GM20000 (cell line): ENCODE results near the gene ADTRP.

Experiments
- DNase-seq: peaks from one replicate; pipeline ENCODE4 v3.0.0; 2012; ENCODE audit warnings: low spot score
- TF ChIP-seq, protein P1 (sequence below): IDR thresholded peaks from 2 replicates; pipeline ENCODE4 v1.5.1; 2012; ENCODE audit warnings: mild to moderate bottlenecking, control low read depth; ENCODE audit errors: extremely low read depth, missing control alignments

ADTRP gene

DNA sequence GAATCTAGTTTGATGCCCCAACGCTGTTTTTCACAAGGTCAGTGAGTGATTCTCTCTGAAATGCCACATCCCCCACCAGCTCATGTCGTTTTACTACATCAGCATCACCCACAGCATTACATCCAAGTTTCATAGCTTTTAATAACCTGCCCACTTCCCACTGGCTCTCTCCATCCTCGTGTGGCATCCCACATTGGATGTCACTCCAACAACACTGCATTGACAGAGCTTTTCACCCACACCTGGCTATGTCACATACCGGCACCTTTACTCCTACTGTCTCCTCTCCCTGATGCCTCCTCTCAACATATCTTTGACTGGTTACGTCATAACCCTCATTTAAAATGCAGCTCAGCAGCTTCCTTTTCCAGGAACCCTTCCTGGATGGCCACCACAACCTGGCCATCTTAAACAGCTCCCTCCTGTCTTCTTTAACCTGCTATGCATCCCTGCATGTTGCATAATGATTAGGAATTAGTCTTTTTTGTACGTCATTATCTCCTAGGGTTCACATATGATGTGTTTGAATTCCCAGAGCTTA is 5.0 kb upstream of the ADTRP start:
- TF ChIP-seq, protein P1, sequence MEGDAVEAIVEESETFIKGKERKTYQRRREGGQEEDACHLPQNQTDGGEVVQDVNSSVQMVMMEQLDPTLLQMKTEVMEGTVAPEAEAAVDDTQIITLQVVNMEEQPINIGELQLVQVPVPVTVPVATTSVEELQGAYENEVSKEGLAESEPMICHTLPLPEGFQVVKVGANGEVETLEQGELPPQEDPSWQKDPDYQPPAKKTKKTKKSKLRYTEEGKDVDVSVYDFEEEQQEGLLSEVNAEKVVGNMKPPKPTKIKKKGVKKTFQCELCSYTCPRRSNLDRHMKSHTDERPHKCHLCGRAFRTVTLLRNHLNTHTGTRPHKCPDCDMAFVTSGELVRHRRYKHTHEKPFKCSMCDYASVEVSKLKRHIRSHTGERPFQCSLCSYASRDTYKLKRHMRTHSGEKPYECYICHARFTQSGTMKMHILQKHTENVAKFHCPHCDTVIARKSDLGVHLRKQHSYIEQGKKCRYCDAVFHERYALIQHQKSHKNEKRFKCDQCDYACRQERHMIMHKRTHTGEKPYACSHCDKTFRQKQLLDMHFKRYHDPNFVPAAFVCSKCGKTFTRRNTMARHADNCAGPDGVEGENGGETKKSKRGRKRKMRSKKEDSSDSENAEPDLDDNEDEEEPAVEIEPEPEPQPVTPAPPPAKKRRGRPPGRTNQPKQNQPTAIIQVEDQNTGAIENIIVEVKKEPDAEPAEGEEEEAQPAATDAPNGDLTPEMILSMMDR: no peak
- no peak for DNase-seq

DNA sequence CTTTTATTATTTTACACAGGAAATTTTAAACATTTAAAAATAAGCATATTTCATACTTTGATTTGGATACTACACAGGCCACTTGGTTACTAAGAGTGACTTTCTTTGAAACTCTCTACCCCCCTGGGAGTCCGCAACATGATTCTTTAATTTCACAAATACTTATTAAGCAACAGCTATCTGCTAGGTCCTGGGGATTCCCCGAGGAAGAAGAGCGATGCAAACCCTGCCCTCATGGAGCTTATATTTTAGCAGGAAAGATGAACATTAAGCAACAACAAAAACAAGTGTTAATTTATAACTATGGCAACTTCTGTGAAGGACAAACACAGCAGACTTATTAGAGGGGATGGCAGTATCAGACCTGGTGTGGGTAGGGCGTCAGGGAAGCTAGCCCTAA is 3.9 kb upstream of the ADTRP start:
- DNase-seq: no peak
- TF ChIP-seq, protein P1: no peak

DNA sequence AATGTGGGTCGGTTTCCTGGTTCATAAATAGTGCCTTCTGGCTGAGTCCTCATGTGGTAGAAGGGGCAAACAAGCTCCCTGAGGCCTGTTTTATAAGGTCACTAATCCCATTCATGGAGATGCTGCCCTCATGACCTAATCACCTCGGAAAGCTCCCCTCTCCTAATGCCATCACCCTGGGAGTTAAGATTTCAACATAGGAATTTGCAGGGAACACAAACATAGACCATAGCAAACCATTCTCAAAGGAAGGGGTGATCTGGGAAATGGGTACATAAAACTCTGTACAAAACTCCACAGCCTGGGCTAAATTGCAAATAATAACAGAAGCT is 1.5 kb upstream of the ADTRP start:
- TF ChIP-seq, protein P1: no peak
- DNase-seq: no peak

DNA sequence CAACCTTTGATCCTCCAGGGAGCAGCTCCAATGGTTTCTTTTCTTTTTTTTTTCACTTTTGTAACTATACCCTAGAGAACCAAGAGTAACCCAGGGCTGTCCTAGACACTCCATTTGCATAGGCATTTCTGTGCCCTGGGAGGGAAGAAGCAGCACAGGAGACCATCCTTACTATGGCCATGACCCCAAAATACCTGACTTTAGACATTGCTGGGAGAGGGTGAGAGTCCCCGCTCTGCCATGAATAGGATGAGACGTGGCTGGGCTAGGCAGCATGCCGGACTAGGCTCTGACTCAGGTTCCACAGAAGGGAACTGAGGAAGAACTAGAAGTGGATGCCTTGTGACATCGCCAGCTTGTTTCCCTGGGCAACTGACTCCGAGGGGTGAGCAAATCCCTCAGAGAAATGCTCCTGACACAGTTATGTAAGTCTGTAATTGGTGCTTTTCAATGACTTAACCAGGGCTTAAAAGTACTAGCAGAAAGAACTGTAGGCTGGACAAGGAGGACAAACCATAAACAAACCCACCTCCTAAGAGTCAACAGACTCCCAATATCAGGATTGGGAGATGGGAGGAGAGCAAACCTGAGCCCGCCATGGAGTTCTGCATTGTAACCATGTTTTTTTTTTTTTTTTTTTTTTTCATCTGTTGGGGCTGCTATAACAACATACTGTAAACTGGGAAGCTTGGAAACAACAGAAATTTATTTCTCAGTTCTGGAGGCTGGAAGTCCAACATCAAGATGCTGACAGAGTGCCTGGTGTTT is 910 bp upstream of the ADTRP start:
- DNase-seq: no peak
- TF ChIP-seq, protein P1: no peak

DNA sequence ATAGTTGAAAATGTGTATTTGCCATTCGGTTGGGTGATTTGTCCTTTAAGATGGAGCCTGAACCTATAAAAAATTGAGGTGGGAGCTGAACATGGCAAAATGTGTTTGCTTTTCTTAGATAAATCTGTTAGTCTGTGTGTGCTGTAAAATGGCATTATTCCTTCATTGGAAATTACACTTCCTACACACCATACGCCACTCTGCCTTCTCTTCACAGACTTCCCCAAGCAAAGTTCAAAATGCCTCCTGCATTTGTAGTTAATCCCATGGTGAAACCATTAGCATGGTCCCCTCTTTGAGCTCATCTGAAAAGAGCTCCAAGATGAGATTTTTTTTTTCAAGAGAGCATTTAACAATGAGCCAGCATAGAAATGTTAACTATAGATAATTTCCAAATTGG is 567 bp downstream of the ADTRP start:
- DNase-seq: no peak
- TF ChIP-seq, protein P1: no peak

DNA sequence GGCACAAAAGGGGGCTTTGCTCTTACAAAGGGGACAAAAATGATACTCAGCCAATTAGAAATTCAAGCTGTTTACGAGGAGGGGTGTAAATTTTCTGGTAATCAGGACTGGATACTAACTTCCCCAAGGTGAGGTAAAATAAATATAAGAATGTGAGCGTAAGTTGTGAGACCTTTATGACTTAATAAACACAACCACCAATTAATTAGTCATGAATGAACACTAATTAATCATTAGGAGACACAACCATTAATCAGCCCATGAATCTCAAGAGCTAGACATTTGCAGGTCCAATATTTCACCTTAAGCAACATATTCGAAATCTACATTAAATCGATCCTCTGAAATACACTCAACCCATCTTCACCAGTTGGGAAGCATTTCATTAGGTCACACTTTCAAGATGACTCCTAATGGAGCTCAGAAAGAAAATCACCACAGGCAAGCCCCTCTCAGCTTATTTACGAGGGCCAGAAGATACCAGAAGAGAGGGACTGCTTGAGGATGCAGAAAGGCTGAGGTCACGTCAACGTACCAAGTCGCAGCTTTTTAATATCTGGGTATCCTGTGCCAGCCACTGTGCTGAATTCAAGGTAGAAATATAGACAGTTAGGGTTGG is 2.7 kb downstream of the ADTRP start:
- TF ChIP-seq, protein P1: no peak
- DNase-seq: no peak

DNA sequence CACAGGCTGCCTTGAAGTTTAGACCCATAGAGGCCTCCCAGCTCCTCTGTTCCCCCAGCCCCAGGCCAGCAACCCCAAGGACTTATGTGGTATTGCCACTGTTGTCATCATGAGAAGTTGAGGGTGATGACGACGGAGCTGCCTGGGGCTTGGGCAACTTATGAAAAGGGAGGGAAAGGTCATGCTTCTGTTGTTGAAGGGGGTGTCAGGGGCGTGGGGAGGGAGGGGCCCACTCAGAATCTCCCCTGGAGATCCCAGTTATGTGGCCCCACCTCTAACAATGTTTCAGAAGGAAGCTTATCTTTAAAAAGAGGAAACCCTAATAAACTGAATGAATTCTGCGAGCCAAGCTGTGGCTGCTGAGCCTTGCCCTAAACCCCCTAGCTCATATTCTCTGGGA is 4.2 kb downstream of the ADTRP start:
- no peak for DNase-seq
- TF ChIP-seq, protein P1: no peak
